HFFc6 (cell line): ENCODE results near the gene ZNF462. TPM values are rescaled to one million over a fixed set of nuclear protein-coding genes. Genes with fewer than 3 reads are reported as not detected.

Source experiments
- DNase-seq: peaks from one replicate; pipeline ENCODE4 v3.0.0-alpha.2; 2018
- H3K27ac Mint-ChIP-seq: 2 replicates; pipeline ENCODE4 v1.8.0; 2020; ENCODE audit warnings: mild to moderate bottlenecking, mixed read lengths
- H3K27me3 Mint-ChIP-seq: 2 replicates; pipeline ENCODE4 v1.8.0; 2021; ENCODE audit warnings: mild to moderate bottlenecking, moderate library complexity, mixed read lengths; ENCODE audit not compliant: insufficient read depth
- H3K36me3 Mint-ChIP-seq: 2 replicates; pipeline ENCODE4 v1.8.0; 2021; ENCODE audit warnings: low read depth, mixed read lengths
- H3K4me1 Mint-ChIP-seq: 2 replicates; pipeline ENCODE4 v1.8.0; 2020; ENCODE audit warnings: low read depth, mixed read lengths
- H3K4me3 Mint-ChIP-seq: 2 replicates; pipeline ENCODE4 v1.8.0; 2020; ENCODE audit warnings: mild to moderate bottlenecking, moderate library complexity, mixed read lengths
- H3K9me3 Mint-ChIP-seq: 2 replicates; pipeline ENCODE4 v1.8.0; 2020; ENCODE audit warnings: mild to moderate bottlenecking, mixed read lengths
- CTCF ChIP-seq: fragments of 200-600 bp; sonication (generic); IDR thresholded peaks from 2 replicates; pipeline ENCODE4 v1.5.0; 2021; ENCODE audit warnings: antibody characterized with exemption, mild to moderate bottlenecking
- total RNA-seq, 6 experiments: library from RNA; stranded (reverse); fragmentation: NEBNext Ultra II Directional; extraction: Animal tissue kit (Norgen Biotek cat#: 25700); gene quantifications; 2 replicates in 1 of 6; 3 replicates in 5 of 6; pipeline ENCODE4 v1.2.3, GENCODE V29; 2021

The ZNF462 gene
- total RNA-seq, 6 experiments from 2014 or later: 10.1 to 18.9 (median 15.6) TPM

DNA sequence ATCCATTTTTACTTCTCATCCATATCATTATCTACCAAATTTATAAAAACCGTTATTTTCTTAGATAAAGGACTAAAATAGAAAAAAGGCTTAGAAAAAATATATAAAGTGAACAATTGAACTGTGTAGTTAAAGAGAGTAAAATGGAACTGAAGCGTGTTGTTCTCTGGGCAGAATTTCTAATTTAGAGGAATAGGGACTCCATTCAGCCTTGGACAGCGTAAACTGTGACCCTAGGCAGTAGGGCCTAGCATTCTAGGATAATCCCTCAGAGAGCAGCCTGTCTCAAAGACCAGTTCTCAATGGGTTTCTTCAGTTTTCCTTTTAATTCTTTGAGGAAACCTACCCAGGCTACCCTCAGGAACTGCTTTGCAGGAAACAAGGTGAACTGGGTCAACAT, 11.1 kb downstream of the ZNF462 start:
- Mint-ChIP-seq H3K4me3 (no peak overlapping the region), H3K27me3 (no peaks in the 10 kb centered on the region), H3K9me3 (no peaks in the 10 kb centered on the region), H3K4me1 (peaks cover 44% of the 10 kb centered on the region), H3K36me3 (no peaks in the 10 kb centered on the region), H3K27ac (no peak overlapping the region)
- TF ChIP-seq CTCF: no peak
- no peak for DNase-seq

- H3K9me3 Mint-ChIP-seq: no peaks in the 10 kb centered on the region
- H3K4me3 Mint-ChIP-seq: no peak overlapping the region
- peaks cover 44% of the 10 kb centered on the region for H3K4me1 Mint-ChIP-seq
- DNase-seq: no peak
- H3K27ac Mint-ChIP-seq: no peak overlapping the region
- TF ChIP-seq CTCF: no peak
- no peaks in the 10 kb centered on the region for H3K36me3 Mint-ChIP-seq
- H3K27me3 Mint-ChIP-seq: no peaks in the 10 kb centered on the region
Measured at GRCh38 chr9:106874652-106875051, 11.7 kb downstream of the ZNF462 start.

DNA sequence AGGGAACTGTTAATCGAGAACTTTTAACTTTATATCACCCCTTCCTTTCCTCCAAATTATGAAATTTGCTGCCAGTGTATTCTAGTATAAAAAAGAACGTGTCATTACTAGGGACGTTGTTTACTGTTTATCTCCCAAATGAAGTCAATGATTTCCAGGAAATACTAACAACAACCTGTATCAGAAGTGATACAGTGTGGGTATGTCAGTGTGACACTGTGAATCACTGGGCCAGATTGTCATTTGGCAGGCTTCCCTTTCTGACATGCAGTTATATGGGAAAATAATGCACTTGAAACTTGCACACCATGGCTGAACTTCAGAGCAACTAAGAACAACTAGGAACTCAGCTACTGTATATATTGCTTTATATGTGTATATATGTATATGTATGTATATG, 12.6 kb downstream of the ZNF462 start:
- H3K27me3 Mint-ChIP-seq: no peaks in the 10 kb centered on the region
- no peak for DNase-seq
- H3K36me3 Mint-ChIP-seq: no peaks in the 10 kb centered on the region
- H3K27ac Mint-ChIP-seq: no peak overlapping the region
- H3K4me3 Mint-ChIP-seq: no peak overlapping the region
- H3K9me3 Mint-ChIP-seq: no peaks in the 10 kb centered on the region
- TF ChIP-seq CTCF: no peak
- peaks cover 50% of the 10 kb centered on the region for H3K4me1 Mint-ChIP-seq

- H3K4me1 Mint-ChIP-seq: peaks cover 50% of the 10 kb centered on the region
- peaks cover 5% of the 10 kb centered on the region; the same call in 1 of the 2 replicates for H3K36me3 Mint-ChIP-seq
- no peaks in the 10 kb centered on the region for H3K9me3 Mint-ChIP-seq
- no peak overlapping the region for H3K27ac Mint-ChIP-seq
- DNase-seq: no peak
- no peaks in the 10 kb centered on the region; the same call in 1 of the 2 replicates for H3K27me3 Mint-ChIP-seq
- no peak overlapping the region for H3K4me3 Mint-ChIP-seq
- no peak for TF ChIP-seq CTCF
Measured at GRCh38 chr9:106877345-106877744, 14.4 kb downstream of the ZNF462 start.

DNA sequence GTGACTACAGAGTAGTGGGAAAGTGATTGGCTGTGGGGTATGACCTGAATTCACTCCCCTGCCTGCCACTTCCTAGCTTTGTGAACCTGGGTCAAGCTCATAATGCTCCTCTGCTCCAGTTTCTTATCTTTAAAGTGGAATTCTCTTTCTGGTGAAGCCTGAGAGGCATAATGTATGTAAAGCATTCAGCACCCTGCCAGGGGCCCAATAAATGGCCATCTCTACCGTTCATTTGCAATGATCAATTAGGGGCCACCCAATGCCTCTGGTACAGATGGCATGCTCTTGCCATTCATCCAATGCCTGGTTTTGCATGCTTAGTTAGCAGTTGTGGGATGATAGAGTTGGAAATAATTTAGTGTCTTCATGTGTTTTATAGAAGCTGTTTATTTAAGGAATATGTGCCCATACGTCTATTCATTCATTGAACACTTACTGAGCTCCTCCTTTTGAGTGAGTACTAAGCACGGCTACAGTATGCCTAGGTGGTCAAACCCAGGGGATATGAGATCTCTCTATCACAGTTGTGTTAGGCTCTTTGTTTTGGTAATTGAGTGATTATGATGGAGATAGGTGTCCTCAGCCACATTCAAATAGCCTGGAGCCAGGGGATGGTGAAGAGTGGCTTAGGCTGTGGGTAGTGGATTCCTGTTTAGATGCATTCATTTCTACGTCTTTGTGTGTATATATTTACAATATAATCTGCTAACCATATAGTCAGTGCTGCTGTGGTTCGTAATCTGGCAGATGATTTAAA, 15.3 kb downstream of the ZNF462 start:
- Mint-ChIP-seq H3K4me3 (no peak overlapping the region; the same call in 1 of the 2 replicates), H3K9me3 (no peaks in the 10 kb centered on the region), H3K4me1 (peaks cover 47% of the 10 kb centered on the region), H3K27ac (peak overlapping the region; percentile 64), H3K36me3 (peaks cover 5% of the 10 kb centered on the region; the same call in 1 of the 2 replicates), H3K27me3 (no peaks in the 10 kb centered on the region; the same call in 1 of the 2 replicates)
- DNase-seq: no peak
- no peak for TF ChIP-seq CTCF
